ENCODE results near the gene GPRIN1.
"Not testable (repeated sequence)": the region's sequence is repeated elsewhere in the genome, so short reads cannot be mapped to it uniquely, and the experiment has no call there.

Gene GPRIN1

DNA sequence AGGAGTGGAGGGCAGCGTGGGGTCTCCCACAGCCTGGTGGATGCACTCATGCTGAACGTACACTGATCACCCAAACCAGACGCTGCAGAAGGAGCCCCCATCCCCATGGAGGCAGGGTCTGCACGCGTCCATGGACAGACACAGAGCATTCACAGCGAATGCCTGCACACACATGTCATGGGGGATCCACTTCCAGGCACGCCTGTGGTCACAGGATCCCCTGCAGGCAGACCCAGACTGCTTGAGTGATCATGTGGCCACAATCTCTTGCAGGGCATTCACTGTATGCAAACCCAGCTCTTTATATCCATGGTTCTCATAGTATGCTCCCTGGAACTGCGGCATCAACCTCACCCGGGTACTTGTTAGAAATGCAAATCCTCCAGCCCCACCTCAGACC lies 15.0 kb upstream of the GPRIN1 start:
- DNase-seq (ENCODE audit: low read depth), result no peak

DNA sequence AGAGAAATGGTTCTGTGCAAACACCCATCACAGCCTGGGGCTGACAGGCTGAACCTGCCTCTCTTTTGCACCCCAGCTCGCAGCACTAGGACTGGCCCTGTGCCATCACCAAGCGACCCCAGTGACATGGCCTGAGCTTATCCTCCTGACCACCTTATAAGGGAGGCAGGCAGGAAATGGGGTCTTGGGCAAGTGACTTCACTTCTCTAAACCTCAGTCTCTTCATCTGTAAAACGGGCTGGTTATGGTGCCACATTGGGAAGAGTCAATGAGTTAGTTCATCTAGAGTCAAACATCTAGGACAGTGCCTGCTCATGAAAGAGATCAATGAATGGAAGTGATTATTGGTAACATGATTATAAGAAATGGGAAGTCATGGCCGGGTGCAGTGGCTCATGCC lies 14.2 kb upstream of the GPRIN1 start:
- DNase-seq (ENCODE audit: low read depth), result no peak

DNA sequence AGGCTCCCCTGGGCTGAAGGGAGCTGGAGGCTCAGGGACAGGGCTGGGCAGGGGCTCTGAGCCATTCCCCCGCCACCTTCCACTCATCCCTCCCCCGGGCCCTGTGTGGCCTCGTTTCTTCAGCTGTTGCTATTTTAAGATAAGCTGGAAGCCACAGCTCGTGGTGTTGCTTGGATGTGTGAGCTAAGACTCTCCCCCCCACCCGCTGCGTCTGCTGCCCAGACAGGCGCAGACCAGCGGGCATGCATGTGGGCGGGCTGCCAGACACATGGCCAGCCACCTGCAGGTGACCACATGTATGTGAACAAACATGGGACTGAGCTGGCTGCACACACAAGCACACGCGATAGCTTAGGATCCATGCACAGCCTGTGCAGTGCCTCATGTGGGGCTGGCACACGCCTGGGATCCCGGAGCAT lies 11.7 kb upstream of the GPRIN1 start:
- DNase-seq (ENCODE audit: low read depth), result no peak

DNA sequence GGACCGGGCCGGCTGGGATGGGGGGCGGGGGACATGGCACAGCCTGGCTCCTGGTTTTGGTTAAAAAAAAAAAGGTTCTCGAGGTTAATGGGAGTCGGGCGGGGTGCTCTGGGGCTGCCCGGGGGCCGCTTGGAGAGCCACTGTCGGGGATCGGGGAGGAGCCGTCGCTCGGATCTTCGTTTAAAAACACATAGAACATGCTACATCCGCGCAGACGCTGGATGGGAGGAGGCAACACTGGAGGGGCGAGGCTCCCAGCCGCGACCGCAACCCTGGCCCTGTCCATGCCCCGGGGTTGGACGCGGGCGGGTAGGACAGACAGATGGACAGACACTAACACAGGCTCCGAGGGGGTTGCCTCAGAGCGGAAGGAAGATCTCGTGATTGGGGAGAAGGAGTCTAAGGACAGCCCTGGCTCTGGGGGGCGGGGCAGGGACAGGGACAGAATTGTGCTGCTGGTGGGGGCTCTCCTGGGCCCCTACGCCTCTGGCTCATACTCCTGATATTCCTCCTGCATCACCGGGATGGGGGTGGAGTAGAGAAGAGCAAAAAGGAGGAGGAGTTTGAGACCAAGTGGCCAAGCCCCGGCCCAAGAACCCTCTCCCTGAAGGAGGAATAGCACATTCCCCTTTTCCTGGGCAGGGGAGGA lies 10.5 kb upstream of the GPRIN1 start:
- DNase-seq (ENCODE audit: low read depth), result no peak

DNA sequence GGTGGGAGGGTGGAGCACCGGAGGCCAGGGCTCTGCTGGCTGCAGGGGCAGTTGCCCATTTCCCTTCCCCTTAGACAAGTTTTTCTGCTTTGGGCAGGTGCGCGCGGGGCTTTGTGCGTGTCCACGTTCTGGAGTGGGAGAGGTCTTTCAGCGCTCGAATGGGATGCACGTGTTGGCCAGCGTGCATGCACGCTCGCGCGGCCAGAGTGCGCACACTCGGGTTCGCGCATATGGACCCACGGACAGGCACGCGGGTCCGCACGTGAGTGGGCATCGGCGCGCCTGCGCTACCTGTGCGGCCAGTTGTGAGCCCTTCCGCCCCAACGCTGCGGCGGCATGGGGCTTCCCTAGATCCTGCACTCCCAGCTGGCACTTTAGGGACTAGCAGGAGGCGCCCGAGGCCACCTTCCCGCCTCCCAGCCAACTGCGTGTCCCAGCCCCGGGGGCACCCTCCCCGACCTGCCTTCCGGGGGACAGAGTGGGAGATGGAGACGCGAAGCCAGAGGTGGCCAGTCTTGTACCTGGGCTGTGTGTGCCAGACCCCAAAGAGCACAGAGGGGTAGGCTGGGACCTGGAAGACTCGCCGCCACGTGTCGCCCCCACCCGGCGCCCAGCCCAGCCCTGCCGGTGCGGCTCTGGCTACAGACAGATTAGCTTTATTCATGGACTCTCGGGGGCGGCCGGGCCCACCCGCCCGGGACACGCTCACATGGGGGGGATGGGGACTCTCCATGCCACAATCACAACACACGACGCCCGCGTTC lies 9.8 kb upstream of the GPRIN1 start:
- DNase-seq (ENCODE audit: low read depth), result no peak

DNA sequence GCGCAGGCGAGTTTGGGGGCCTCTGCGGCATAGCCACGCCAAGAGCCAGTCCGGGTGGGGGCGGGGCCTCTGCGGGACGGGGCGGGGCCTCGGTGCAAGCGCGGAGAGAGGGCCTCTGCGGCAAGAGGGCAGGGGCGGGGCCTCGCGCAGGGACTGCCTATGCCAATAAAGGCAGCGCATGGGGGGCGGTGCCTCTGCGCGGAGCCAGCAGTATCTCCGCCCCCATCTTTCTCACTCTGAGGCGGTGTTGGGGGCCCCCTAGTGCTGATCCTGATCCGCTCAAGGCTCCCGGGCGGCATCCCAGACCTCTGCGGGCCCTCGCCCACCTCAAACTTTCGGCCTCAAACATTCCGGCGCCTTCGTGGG lies 9.2 kb upstream of the GPRIN1 start:
- peak; percentile 75 for DNase-seq (ENCODE audit: low read depth)

DNA sequence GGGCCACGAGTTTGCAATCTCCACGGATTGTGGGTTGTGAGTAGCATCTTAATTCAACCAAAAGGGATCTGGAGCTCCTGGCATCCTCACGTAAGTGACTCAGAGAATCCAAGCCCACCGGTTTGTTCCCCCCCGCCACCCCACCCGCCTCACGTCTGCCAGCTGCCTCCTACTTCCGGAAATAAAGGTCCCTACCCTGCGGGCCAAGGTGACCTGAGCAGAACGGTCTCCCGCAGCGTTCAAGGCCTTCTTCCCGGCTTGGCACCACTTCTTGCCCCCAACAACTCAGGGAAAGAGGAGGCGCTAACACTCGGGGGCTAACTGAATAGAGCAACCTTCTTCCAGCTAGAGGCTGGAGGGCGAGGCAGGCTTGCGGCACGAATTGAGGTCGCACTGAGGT lies 8.8 kb upstream of the GPRIN1 start:
- no peak for DNase-seq (ENCODE audit: low read depth)

DNA sequence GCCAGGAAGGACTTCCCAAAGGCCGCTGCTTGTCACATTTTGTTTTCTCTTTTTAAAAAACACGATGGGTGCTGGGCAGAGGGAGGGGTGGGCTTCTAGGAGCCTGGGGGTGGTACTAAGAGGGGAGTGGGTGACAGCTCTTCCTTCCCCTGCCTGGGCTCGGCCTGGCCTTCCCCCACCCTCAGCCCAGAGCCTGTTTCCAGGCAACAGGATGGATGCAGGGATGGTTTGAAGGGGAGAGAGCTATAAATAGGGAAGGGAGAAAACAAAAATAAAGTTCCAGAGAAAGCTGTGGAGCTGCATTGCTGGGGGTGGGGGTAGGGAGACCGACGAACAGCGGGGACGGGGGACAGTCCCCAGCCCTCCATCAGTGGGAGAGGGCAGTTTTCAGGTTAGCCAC lies 6.6 kb upstream of the GPRIN1 start:
- DNase-seq (ENCODE audit: low read depth), result no peak

DNA sequence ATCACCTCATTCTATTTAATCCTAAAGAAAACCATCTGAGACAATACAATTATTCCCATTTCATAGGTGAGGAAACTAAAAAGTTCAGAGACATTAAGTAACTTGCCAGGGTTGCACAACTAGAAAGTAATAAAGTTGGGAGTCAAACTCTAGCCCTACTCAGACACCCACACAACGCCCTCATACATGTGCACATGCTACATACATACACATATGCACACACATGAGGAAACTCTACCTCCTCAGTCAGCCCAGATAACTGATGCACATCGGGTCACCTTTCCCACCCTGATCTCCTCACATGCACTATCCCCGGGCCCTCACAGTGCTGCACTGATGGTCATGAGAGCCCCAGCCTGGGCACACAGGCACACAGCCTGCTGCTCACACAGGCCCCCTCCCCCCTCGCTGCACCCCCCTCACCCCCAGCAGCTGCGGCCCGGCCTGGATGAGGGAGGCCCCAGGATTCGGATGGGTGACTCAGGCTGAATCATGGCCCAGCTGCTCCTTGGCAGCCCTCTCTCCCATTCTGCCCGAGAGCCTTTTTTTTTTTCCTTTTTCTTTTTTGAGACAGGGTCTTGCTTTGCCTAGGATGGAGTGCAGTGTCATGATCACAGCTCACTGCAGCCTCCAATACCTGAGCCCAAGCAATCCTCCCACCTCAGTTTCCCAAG lies 5.0 kb upstream of the GPRIN1 start:
- DNase-seq (ENCODE audit: low read depth), result peak; percentile 39

DNA sequence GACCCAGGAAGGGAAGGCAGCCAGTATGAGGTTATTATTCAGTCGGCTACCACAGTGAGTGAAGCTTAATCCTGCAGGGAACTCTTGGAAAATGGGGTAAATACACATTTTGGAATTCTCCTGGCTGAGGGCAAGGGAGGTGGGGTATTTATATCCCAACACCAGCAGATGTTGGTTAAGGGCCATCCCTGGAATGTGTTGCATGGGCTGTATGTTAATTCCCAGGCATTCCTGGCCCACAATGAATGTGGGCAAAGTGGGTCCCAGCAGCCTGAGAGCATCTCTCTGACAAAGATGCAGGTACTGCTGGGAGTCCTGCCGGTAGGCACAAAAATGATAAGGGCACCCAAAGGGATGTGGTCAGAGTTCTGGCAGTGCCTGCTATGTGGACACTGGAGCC lies 2.9 kb upstream of the GPRIN1 start:
- no peak for DNase-seq (ENCODE audit: low read depth)

DNA sequence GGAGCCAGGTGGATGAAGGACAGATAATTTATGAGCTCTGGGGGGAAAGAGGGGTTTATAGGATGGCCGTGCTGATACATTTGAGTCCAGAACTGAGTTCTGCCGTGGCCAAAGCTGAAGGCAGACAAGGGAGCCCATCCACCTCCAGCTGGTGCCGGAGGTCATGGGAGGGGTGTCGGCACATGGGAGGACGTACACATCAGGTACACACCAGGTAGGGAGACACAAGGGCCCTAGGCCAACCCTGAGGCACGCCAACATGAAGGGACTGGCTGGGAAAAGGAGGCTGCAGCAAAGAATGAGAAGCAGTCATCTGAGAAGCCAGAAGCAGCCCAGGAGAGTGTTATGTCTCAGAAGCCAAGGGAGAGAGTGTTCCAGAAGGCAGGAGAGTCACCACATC lies 2.1 kb upstream of the GPRIN1 start:
- DNase-seq (ENCODE audit: low read depth), result no peak

DNA sequence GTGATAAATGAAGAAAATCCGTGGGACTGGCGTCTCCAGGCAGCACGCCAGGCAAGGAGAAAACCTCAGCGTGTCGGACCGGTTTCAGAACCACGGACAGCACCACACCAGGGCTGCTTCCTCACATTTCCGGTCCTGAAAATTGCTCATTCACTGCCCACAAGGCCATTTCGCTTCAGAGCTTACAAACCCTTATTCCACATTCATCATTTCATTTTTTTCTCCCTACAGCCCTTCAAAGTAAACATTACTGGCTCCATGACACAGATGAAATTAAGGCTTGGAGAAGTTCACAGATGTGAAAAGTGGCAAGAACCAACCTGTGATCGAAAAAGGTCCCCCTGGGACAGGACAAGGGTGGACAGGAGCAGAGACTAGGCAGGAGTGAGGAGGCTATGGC lies 1.5 kb upstream of the GPRIN1 start:
- DNase-seq (ENCODE audit: low read depth), result peak; percentile 67

DNA sequence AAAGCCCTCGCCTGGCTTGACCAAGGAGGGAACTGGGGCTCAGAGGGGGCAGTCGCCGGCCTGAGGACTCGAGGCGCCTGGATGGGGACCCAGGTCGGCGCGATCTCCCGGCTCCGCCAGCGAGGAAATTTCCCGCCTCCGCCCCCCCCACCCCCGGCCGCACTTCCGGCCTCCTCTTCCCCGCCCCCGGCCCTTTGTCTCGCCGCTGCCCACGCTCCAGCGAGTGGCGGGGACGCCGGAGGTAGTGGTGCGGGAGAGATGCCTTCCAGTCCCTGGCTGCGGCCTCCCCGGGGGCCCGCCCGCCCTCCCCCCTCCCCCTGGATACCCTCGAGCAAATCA lies 448 bp upstream of the GPRIN1 start:
- DNase-seq (ENCODE audit: low read depth), result no peak

DNA sequence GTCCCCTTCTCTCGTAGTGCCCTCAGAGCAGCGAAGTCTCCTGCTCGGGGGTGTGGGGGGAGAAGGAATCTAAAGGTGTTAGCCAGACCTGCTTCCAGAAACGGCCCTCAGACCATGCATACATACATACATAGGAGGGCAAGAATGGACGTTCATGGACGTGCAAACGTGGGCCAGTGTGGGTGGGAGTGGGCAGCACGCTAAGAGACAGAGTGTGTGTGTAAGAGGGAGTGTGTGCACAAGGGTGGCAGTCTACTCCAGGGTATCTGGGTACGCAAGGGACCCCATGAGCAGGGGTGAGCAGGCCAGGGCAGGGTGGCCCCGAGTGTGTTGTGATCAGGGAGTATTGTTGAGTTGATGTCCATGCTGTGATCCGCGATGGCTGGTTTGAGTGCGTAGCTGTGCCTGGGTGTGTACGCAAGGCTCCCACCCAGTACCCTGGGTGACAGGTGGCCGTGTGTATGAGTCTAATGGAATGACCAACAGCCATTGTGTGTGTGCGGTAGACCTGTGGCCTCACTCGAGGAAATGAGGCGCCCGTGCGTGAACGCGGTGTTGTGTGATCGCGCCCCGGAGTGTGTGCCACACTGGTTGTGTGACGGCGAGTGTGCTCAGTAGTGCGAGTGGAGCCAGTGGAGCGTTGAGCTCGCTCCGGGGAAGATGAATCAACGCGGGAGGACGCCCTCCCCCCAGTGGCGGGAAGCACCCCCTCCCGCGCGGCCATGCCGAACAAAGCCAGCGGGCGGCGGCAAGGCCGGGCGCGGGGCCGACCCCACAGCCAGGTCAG lies 826 bp downstream of the GPRIN1 start:
- no peak for DNase-seq (ENCODE audit: low read depth)

DNA sequence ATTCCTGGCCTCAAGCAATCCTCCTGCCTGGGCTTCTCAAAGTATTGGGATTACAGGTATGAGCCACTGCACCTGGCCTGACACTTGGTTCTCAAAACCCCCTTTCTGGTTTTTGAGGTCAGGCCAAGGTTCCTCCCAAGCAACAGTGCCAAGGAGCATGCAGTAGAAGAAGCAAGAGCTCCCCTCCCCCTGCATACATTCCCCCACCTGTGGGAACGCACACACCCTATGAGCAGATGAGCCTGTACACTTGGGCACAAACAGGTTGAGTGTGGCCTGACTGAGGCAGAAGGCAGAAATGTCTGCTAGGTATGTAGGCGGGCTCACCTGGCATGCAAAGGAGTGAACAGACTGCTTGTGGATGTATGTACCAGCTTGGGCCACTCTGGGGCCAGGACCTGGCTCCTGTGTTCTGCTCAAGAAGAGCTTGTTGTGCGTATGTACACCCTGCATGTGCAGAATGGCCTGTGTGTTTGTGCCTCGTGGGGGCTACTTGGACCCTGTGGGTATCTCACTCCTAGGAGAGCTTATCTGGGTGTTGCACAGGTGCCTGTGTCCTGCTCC lies 1.7 kb downstream of the GPRIN1 start:
- DNase-seq (ENCODE audit: low read depth), result no peak

DNA sequence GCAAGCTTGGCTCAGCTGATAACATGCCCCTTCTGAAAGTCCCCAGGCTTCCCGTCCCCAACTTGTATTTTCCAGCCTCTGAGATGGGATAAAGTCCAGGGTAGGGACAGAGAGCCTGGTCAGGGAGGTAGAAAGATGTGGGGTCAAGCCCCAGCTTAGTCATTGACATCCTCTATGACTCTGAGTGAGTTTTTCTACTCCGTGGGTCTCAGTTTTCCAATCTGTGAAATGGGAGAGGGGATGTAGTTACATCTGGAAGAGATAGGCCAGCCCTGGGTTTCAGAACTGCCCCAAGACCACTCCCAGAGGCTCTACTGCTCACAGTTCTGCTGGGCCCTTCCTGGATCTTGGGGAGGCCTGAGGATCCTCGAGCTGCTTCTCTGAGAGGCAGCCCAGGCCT lies 3.1 kb downstream of the GPRIN1 start:
- DNase-seq (ENCODE audit: low read depth), result no peak

DNA sequence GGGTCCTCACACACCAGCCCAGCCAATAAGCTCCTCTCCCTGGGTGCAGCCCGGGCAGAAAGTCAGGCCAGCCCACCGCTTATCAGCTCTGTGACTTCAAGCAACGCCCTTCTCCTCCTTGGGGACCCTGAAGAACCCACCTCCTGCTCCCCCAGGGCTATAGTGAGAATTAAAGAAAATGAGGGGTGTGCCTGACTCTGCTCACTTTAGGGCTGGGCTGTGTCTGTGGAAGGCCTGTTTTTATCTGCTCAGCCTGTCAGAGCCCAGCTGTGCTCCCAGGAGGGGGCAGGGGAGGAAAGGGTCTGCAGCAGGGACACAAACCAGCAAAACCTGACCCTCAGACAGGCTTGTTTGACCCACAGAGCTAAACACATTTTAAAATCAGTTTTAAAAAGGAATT lies 3.9 kb downstream of the GPRIN1 start:
- no peak for DNase-seq (ENCODE audit: low read depth)

DNA sequence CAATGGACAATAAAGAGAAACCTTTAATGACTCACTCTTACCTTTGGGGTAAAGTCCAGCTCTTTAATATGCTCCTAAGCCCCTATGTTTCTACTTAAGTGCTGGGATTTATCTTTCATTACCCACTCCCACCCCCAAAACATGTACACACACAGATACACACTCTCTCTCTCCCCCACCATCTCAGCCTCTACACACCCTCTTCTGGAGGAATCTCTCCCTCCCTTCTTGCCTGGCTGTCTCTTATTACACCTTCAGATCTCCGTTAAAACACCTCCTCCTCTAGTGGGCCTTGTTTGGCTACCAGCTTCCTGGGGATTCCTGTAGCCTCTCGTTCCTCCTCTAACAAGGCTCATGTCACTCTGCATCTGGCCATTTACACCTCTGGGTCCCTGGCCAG lies 6.9 kb downstream of the GPRIN1 start:
- no peak for DNase-seq (ENCODE audit: low read depth)

DNA sequence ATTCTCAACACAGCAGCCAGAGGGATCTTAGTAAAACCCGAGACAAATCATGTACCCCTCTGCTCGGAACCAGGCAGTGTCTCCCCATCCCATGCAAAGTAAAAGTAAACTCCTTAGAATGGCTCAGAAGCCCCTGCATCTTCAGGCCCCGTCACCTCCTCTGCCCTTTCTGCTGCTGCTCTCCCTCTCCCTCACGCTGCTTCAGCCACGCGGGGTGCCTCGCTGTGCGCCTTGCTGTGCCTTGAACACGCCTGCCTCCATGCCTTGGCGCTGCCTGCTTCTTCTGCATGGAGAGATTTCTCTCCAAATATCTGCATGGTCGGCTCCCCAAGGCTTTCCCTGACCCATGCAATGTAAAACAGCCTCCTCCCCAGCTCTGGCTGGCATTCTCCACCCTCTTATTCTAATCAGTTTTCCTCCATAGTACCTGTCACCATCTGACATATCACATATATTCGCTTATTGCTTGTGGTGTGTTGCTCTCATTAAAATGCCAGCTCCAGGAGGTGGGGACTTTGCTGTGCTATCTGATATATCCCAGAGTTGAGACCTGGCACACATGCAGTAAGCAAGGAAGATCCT lies 8.0 kb downstream of the GPRIN1 start:
- no peak for DNase-seq (ENCODE audit: low read depth)

DNA sequence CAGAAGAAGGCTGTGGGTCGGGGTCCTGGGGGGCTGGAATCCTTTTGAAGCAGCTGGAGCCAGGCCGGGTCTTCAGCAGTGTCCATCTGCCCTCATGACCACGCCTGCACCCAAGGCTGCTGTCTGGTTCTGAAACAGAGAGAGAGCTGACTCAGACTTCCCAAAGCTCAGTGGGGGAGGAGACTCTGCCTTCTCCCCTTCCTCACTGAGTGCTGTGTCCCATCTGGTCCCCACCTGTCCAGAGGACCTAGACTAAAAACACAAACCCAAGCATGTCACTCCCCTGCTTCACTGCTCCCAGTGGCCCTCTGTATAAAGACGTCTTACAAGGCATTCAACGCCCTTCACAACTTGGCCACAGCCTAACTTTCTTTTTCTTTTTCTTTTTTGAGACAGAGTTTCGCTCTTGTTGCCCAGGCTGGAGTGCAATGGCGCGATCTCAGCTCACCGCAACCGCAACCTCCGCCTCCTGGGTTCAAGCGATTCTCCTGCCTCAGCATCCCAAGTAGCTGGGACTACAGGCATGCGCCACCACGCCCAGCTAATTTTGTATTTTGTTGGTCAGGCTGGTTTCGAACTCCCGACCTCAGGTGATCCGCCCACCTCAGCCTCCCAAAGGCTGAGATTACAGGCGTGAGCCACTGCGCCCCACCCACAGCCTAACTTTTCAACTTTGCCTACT lies 10.1 kb downstream of the GPRIN1 start:
- not testable (repeated sequence) for DNase-seq (ENCODE audit: low read depth)

All from fibroblast of gingiva (primary cell).